Fibroblast of the conjunctiva (primary cell): ENCODE results near the gene WNT7A.

ENCODE experiments used
- DNase-seq: peaks from one replicate; pipeline ENCODE4 v3.0.0-alpha.2; 2010; ENCODE audit warnings: low read depth

The WNT7A gene

GRCh38 chr3:13845806-13846205, 34.1 kb downstream of the WNT7A start:
- DNase-seq: no peak

GRCh38 chr3:13844911-13845310, 35.0 kb downstream of the WNT7A start:
- no peak for DNase-seq

GRCh38 chr3:13844286-13844685, 35.6 kb downstream of the WNT7A start:
- DNase-seq: no peak

- DNase-seq: no peak
Observed at GRCh38 chr3:13843351-13843750, 36.5 kb downstream of the WNT7A start.

GRCh38 chr3:13842226-13842625, 37.6 kb downstream of the WNT7A start:
- no peak for DNase-seq

DNA sequence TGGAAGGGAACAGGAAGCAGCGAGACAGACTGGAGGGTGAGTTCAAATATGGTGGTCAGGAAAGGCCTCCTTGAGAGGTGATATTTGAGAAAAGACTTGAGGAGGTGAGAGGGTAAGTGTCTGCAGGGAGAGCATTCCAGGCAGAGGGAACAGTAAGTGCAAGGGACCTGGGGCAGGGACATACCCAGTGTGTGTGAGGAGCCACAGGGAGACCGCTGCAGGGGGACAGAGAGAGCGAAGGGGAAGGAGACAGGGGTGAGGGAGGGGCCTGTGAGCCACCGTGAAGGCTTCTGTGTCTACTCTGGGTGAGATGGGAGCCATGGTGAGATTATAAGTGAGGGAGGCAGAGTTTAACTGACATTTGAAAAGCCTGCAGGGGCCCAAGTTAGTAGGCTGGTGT, 38.0 kb downstream of the WNT7A start:
- no peak for DNase-seq

DNA sequence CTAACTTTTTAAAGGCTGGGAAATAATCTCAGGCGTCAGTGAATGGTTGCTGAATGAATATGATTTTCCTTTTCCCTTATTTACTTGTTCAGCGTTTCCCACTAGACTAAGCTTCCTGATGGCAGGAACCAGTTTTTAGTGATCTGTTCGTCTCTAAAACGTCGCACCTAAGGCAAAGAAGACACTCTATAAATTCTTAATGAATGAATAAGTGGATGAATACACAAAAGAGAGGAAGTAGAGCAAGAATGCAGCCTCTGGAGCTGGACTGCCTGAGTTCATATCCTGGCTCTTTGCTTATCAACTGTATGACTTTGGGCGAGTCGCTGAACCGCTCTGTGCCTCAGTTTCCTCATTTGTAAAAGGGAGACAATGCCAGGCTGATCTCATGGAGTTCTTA, 38.7 kb downstream of the WNT7A start:
- no peak for DNase-seq

DNA sequence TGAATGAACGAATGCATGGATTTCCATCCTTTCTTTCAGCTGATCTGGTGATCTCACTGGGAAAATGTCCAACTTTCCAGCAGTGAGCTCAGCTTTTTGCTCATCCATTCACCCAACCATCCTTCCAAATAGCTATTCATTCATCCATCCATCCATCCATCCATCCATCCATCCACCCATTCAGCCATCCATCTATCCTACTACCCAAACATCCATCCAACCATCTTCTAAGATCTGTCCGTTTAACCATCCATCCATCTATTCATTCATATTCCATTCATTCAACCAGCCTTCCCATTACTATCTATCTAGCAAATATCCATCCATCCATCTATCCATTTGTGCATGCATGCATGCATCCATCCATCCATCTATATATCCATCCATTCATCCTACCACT, 39.4 kb downstream of the WNT7A start:
- no peak for DNase-seq

DNA sequence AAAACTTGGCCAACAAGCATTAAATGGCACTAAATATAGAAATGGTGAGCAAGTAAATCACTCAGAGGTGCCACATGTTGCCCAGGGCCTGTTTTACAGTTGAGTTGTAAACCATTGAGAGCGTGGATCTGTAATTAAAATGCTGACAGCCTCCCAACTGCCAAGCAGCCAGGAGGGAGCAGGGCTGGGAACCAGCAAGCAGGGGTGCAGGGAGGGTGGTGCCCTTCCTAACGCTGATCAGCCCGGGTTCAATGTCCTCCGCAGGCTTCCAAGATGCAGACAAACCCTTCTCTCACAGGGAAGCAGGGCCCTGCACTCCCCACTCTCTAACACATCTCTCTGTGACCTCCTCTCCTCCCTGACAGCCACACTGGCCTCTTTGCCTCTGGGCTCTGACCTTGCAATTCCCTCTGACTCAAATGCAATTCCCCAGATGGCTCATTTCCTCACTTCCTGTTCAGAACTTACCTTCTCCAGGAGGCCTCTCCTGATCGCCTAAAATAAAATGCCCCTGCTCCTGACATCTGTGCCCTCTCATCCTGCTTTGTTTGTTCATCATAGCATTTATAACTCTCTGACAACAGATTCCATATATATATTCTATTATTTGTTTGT, 40.0 kb downstream of the WNT7A start:
- DNase-seq: no peak

- DNase-seq: no peak
Observed at GRCh38 chr3:13839253-13839652, 40.6 kb downstream of the WNT7A start.

DNA sequence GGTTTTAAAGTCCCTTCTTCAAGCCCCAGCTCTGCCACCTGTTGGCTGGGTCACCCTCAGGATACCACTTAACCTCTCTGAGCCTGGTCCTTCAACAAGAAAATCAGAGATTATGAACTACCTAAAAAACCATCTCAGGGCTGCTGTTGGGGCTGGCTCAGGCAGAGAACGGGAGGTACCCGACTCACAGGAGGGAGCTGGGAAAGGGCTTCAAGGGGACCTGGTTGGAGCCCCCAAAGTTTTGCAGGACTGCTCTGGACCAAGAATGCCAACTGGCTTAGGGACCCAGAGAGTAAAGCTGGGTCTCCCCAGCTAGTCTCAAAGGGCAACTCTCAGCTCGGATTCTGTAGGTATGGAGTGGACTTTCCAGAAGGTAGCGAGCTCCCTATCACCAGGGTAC, 41.5 kb downstream of the WNT7A start:
- DNase-seq: no peak

- DNase-seq: no peak
Observed at GRCh38 chr3:13837751-13838150, 42.1 kb downstream of the WNT7A start.

- DNase-seq: no peak
Observed at GRCh38 chr3:13836658-13837587, 42.9 kb downstream of the WNT7A start.

GRCh38 chr3:13835246-13835645, 44.6 kb downstream of the WNT7A start:
- no peak for DNase-seq

- no peak for DNase-seq
Observed at GRCh38 chr3:13834258-13835035, 45.4 kb downstream of the WNT7A start.

DNA sequence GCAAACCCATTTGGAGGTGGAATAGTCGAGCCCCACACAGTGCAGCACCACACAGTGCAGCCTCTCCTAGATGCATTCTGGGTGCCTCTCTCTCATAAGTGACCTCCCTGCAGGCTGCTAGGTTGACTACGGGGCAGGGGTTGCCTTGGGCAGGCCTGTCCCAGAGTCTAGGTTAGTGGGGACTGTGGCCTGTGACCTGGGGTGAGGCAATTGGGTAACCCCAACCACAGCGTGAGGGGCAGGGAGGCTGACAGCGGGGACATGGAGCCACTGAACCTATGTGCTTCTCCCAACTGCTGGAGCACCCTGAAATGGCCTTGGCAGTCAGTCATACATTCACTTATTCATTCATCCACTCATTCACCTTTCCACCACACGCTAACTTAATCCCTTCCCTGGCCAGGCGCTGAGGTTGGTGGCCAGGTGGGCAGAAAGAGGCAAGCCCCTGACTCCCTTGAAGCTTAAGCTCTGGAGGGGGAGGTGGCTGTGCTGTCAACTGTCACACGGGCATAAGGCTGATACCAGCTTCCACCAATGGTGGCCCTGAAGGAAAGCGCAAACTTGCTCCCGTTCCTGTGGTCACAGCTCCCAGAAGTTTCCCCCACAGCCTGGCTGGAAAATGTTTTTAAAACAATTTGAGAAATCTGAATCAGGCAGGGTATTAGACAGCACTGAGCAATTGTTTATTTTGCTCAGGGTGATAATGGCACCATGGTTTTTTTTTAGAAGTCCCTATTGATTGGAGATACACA, 46.2 kb downstream of the WNT7A start:
- DNase-seq: no peak

- DNase-seq: no peak
Observed at GRCh38 chr3:13832130-13832529, 47.7 kb downstream of the WNT7A start.

DNA sequence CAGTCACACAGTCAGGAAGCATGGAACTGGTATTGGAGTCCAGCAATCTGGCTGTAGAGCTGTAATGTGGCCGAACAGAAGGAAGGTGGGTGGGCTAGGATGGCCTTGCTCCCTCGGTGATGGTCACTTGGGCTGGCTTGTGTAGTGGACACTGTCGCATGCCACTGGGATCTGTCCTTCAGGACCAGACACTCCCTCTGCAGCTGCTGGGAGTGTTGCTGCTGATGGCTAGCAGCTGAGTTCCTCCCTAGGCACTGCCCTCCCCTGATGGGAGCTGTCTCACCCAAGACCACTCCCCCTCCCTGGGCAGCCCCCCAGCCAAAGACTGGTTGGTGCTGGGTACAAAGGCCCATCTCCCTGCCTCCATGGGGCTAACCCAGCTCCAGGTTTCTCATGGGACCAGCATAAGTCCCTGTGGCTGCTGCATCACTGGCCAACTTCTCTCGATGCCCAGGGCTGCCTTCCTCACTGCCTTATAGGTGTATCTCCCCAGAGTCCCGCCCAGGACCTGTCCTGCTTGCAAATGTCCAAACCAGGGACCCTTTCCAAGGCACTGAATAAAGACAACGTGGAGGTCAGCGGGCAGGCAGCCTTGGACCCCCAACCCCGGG, 48.4 kb downstream of the WNT7A start:
- no peak for DNase-seq

DNA sequence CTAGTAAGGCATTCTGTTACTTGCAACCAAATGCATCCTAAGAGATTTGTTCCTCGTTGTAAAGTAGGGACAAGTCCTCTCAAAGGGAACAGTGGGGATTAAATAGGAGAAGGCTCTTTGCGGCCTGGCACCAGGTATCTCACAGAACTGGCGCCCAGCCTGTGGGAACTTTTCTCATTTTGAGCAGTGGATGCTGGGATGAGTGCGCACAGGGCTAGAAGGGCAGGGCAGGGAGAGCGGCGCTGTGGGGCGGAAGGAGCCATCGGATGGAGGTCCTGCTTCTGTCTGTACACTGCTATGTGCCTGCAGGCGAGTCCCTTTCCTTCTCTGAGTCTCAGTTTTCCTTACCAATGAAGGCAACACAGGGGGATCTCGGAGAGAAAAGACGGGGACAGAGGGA, 50.6 kb downstream of the WNT7A start:
- no peak for DNase-seq

- DNase-seq: no peak
Observed at GRCh38 chr3:13828501-13829265, 51.2 kb downstream of the WNT7A start.

DNA sequence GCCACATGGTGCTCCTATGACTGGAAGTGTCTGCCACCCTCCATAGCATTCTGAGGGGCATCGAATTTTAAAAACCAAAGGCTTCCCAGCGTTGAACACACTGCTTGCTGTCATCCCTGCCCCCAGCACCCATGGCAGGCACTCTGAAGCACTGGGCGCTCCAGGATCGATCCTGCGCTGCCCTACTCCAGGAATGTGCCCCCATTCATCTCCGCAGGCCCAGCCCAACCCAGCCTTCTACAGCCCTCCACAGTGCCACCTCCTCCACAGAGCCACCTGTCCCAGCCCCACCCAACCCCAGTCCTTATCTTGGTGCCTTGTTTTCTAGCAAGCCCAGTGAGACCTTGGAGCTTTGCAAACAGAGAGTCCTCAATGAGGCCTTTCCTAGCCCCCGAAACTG, 52.2 kb downstream of the WNT7A start:
- DNase-seq: no peak
